HG02623 (cell line): ENCODE data around the gene JMJD1C.
"Not testable (repeated sequence)": the region's sequence is repeated elsewhere in the genome, so short reads cannot be mapped to it uniquely, and the experiment has no call there.

ENCODE experiments used
- ATAC-seq: cut with Tn5 transposase; IDR thresholded peaks from one replicate; pipeline ENCODE4 v1.9.1; 2021; ENCODE audit warnings: moderate library complexity; ENCODE audit not compliant: unreplicated experiment

Gene JMJD1C, protein sequence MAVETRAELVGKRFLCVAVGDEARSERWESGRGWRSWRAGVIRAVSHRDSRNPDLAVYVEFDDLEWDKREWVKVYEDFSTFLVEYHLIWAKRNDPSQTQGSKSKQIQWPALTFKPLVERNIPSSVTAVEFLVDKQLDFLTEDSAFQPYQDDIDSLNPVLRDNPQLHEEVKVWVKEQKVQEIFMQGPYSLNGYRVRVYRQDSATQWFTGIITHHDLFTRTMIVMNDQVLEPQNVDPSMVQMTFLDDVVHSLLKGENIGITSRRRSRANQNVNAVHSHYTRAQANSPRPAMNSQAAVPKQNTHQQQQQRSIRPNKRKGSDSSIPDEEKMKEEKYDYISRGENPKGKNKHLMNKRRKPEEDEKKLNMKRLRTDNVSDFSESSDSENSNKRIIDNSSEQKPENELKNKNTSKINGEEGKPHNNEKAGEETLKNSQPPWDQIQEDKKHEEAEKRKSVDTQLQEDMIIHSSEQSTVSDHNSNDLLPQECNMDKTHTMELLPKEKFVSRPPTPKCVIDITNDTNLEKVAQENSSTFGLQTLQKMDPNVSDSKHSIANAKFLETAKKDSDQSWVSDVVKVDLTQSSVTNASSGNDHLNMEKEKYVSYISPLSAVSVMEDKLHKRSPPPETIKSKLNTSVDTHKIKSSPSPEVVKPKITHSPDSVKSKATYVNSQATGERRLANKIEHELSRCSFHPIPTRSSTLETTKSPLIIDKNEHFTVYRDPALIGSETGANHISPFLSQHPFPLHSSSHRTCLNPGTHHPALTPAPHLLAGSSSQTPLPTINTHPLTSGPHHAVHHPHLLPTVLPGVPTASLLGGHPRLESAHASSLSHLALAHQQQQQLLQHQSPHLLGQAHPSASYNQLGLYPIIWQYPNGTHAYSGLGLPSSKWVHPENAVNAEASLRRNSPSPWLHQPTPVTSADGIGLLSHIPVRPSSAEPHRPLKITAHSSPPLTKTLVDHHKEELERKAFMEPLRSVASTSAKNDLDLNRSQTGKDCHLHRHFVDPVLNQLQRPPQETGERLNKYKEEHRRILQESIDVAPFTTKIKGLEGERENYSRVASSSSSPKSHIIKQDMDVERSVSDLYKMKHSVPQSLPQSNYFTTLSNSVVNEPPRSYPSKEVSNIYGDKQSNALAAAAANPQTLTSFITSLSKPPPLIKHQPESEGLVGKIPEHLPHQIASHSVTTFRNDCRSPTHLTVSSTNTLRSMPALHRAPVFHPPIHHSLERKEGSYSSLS (N-terminal part only)

DNA sequence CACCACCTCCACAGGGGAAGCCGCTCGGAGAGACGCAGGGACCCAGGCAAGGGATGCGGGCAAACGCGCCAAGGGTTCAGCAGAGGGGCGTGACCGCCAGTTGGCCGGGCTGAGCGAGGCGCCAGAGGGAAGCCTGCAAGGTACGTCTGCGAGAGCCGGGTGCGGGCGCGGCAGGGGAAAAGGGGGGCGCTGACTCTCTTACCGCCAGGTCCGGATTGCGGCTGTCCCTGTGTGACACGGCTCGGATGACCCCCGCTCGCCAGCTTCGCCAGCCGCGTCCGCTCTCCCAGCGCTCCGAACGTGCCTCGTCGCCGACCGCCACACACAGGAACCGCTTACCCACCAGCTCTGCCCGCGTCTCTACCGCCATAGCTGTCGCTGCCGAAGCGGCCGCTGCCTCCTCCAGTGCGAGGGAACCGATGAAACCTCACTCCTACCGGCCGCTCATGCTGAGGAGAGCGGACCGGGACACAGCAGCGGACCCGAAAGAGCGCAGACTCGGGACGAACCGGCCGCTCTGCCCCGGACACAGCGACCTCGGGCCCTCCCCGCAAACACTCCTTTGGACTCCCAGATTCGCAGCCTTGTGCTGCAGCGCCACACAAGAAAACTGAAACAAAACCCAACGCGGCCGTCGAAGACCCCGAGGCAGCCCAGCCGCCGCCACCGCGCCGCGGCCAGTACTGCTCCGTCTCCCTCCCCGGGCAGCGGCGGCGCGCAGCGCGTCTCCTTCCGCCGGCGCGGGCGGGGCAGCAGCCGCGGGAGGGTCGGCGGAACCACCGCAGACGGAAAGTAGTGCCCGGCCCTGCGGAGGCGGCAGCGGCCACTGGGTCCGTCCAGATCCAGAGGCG, at the start of gene JMJD1C:
Gene JMJD1C, minus strand, starts transcription at position 685 of the 851 bp plus-strand sequence. Its CDS starts 315 bp downstream, at position 370.
- ATAC-seq: peak; percentile 64

DNA sequence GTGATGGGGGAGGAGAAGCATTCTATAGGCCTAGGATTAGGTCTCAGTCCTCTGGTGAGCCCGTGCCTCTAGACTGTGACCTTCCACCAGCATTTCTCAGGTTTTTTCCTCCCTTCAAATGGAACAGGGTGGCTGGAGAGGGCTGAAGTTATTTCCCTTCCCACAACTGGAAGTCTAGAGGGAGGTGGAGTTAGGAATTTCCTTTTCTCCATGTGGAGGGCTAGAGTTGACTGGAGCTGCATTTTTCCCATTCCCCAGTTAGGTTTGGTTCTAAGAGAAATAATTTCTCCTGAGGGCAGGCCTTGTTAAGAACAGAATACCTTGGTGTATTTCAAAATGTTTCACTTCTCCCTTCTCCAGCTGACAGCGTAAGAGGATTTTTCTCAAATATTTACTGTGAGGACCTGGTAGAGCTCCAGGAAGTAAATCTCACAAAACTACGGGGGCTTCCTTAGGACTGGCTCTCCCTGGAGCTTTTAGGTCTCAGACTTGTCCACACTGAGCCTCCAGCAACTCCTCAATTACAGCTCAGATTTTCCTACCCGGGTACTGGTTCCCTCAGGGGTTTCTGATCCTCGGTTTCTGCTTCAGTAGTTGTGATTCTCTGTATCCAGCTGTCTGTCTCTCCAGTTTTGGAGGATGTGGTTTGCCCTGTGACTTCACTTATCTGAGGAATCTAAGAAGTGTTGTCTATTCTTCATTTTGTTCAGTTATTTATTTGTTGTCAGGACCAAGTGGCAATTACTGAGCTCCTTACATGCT, 49.4 kb upstream of the JMJD1C start:
- no peak for ATAC-seq

DNA sequence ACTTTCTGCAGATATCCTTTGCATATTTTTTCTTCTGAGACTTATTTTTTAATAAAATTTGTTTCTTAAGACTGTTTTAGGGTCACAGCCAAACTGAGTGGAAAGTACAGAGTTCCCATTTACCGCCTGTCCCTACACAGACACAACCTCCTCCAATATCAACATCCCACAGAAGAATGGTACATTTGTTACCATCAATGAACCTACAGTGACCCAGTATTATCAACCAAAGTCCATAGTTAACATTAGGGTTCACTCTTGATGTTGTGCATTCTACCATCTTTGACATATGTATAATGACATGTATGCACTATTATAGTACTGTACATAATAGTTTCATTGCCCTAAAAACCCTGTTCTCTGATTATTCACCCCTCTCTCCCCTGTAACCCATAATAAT, 40.8 kb upstream of the JMJD1C start:
- ATAC-seq: no peak

DNA sequence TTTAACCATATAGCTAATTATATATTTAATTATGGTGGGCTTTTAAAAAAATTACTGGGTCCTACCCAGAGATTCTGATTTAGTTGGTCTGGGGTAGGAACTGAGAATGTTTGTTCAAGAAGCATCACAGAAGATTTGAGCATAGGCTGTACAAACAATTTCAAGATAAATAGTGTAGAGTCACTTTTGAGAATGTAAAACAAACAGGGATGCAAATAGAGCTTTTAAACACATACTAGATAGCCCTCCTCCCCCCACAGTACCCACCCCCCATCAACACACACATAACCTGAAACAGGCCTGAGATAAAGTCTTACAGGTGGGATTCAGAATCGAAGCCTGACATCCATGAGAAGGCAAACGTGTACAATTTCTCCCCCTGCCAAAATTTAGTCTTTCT, 39.8 kb upstream of the JMJD1C start:
- no peak for ATAC-seq

DNA sequence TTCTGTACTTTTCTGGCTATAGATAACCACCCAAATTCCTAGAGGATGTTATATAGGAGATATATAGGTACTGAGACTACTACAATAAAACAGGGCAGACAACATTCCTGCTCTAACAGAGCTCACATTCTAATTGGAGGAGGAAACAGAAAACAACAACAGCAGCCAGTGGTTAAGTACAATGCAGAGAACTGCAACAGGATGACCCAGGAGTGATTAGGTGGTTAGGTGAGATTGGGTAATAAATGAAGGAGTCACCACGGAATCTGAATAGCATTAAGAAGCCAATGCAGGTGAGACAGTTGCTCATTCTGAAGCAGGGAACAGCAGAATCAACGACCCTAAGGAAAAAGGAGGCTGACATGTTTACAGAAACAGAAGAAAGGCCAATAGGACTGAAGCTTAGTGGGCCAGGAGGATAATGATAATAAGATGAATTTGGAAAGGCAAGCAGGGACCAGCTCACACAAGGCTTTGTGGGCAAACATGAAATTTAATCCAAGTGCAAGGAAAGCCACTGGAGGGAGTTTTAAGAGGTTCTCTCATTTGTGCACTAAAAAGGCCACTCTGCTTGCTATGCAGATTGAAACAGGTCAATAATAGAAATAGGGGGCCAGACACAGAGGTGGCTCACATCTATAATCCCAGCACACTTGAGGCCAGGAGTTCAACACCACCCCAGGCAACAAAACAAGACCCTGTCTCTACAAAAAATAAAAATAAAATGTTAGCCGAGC, 38.5 kb upstream of the JMJD1C start:
- no peak for ATAC-seq

DNA sequence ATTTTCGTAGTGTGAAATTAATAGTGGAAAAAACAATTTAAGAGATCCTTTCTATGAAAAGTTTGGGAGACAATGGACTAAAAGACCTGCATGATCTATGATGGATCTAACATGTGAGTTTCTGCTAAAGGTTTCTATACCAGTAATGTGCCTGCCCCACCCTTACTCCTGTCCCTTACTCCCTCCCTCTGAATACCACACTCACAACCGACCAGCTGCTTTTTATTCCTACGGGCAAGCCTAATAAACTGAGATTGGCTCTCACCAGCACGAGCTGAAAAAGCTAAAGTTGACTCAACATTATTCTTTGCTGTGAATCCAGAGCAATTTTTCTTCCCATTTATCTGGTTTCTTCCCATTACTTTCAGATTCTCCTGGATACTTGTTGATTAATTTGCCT, 37.6 kb upstream of the JMJD1C start:
- no peak for ATAC-seq

DNA sequence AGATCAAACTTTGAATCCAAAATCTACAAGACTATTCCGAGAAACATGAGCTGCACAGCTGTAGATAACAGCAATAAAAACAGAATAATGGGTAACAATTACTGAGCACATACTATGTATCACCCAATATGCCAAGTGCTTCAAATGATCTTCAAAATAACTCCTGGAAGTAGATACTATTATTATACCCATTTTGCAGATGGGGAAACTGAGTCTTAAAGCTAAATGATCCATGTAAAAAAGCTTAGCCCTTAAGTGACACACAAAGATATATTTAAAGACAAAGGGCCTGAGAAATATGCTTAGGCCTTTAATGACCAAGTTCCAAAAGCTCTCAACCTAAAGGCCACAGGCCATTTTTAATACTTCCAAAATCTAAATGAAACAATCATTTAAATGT, 37.1 kb upstream of the JMJD1C start:
- ATAC-seq: no peak

DNA sequence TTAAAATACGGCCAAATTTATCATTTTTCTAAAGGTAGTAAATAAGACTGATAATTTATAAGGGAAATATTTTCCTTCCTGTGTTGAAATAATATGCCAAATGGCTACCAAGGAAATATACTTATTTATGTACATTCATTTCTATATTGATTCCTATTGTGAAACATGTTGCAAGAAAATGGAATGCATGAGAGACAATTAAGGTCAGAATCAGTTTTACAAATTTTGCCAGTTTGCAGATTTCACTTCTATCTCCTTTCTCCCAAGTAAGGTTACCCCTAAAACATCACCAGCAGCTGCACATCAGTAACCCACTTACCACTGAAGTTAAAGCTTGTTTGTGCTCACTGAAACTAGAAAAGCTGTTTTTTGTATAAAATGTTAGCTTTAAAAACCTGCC, 36.2 kb upstream of the JMJD1C start:
- no peak for ATAC-seq

DNA sequence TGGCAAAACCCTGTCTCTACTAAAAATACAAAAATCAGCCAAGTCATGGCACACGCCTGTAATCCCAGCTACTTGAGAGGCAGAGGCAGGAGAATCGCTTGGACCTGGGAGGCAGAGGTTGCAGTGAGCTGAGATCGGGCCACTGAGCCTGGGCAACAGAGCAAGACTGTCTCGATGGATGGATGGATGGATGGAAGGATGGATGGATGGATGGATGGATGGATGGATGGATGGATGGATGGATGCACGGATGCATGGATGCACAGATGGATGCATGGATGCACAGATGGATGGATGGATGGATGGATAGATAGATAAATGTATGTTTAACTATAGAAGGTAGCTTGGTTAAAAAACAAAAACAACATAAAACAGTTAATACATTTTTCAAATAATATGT, 34.8 kb upstream of the JMJD1C start:
- ATAC-seq: not testable (repeated sequence)

DNA sequence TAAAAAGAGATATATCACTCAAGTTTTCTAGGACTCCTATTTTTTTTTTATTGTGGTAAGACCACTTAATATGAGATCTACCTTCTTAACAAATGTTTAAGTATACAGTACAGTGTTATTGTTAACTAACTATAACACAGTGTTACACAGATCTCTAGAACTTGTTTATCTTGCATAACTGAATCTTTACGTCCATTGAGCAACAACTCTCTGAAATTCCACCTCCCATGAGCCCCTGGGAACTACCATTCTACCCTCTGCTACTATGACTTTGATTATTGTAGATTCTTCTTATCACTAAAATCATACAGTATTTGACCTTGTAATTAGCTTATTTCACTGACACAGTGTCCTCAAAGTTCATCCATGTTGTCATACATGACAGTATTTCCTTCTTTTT, 32.9 kb upstream of the JMJD1C start:
- no peak for ATAC-seq

DNA sequence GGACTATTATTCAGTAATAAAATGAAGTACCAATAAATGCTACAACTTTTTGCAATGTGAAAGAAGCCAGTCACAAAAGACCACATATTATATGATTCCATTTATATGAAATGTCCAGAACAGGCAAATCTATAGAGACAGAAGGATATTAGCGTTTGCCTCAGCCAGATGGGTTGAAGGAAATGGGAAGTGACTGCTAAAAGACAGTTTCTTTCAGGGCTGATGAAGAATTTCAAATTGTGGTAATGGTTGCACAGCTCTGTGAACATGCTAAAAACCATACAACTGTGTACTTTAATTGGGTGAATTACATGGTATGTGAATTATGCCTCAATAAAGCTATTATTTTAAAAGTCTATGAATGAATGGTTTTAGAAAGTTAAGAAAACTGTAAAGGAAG, 31.5 kb upstream of the JMJD1C start:
- no peak for ATAC-seq

DNA sequence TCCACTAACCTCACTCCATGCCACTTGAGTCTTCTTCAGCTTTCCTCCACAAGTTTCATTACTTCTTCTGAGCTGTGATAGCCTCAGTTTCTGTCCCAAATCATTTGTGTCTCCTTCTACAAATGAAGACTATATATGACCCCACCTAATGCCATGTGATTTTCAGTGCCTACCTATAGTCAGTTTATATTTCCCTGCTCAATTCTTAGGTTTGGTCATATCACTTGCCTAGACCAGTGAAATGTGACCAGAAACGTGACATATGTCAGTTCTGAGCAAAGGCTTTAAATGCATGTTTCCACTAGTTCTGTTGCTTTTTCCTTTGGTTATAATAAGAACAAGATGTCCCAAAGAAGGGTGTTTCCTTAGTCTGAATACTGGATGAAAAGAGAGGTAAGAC, 30.8 kb upstream of the JMJD1C start:
- no peak for ATAC-seq

DNA sequence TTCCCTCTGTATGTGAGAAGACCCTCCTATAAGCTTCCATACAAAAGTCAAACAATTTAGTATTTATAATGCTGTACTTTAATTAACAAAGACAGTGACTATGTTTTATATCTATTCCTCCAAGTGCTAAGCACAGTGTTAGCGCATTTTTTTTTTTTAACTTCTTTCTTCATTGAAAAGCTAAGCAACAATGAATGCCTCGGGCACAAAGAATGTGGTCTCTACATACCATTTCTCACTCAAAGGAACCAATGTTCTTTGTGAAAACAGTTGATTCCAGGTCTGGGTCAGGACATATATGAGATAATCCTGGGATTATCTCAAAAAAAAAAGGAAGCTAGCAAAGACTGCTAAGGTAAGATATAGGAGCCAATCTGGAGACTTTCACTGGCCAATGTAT, 29.2 kb upstream of the JMJD1C start:
- no peak for ATAC-seq

DNA sequence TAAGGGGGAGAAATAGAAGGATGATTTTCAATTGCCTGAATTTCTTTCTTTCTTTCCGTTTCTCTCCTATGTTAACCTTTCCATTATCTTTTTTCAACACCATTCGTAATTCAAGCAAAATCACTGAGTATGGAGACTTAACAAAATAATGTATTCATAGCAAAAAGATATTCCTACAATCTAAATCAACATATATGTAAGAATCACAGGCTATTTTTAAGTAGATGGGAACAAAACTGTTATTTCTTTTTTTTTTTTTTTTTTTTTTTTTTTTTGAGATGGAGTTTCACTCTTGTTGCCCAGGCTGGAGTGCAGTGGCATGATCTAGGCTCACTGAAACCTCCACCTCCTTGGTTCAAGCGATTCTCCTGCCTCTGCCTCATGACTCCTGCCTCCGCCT, 27.2 kb upstream of the JMJD1C start:
- ATAC-seq: no peak

DNA sequence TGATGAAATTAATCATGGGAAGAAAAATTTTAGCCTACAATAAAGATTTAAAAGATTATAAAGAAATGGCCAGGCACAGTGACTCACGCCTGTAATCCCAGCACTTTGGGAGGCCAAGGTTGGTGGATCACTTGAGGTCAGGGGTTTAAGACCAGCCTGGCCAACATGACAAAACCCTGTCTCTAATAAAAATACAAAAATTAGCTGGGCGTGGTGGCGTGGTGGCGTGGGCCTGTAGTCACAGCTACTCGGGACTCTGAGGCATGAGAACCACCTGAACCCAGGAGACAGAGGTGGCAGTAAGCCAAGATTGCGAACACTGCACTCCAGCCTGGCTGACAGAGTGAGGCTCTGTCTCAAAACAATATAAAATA, 26.5 kb upstream of the JMJD1C start:
- ATAC-seq: not testable (repeated sequence)

DNA sequence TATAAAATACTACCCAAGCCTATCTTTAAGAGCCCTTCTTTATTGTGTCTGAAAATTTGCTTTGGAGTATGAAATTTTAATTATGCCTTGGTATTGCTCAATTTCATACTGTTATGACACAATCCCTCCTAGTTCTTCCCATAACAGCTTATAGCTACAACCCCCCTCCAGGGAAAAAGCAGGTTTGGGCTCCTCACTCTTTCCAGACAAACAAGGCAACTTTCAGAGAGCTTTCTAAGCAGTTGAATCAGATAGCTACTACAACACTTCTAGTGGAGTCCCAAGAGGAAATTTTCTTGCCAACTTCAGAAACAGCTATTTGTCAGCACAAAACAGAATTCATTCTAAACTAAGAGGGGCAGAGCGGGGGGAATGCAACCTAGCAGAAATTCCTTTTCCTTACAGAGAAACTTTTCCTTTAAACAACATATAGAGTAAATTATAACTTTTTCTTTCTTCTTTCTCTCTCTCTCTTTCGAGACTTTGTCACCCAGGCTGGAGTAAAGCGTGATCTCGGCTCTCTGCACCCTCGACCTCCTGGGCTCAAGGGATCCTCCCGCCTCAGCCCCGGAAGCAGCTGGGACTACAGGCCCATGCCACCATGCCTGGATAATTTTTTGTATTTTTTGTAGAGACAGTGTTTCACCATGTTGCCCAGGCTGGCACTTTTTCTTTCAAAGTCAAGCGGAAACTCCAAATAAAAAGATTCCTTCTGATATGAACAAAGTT, 26.0 kb upstream of the JMJD1C start:
- ATAC-seq: no peak

DNA sequence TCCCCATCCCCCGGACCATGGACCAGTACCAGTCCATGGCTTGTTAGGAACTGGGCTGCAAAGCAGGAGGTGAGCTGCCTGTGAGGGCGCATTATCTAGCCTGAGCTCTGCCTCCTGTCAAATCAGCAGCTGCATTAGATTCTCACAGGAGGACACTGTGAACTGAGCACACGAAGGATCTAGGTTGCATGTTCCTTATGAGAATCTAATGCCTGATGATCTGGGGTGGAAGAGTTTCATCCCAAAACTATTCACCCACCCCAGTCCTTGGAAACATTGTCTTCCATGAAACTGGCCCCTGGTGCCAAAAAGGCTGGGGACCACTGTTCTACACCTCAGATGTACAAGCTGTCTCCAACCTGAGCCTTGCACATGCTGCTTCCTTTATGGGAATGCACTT, 24.1 kb upstream of the JMJD1C start:
- ATAC-seq: no peak

DNA sequence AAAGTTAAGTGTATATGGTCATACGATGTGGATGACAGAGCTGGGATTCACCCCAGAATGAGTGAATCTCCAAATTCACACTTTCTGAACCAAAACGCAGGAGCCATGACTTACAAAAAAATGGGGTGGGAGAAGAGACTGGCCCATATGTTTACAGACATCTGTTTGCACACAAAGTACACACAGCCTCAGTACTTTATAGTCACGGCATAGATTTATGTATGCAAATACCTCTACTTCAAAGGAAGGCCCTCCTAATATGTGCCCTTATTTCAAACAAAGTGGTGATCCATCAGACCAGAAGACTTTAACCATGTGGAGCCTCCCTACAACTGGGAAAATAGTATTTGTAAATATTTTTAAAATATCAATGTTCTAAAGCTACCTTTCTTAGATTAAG, 22.2 kb upstream of the JMJD1C start:
- no peak for ATAC-seq
